Measurements from ENCODE around the gene DPPA3.
"Not testable (repeated sequence)": the region's sequence is repeated elsewhere in the genome, so short reads cannot be mapped to it uniquely, and the experiment has no call there.

DPPA3 gene

DNA sequence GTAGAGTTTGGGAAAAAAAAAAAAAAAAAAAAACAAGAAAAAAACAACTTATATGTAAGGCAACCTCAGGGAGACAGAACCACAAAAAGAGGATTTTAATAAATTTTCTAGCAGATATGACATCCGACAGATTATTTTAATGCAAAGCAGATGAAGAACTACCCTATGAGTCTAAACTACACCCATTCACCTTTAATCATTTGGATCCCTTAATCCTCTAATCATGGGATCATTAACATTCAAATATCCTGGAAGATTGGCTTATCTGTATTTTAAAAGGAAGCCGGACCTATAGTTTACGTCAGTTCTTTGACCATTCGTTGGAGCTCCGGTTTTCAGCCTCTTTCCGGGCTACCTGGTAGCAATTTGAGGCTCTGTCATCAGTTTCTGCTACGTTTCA lies at the start of gene DPPA3:
TSS of gene DPPA3 (plus strand) at position 301 of the 400 bp plus-strand sequence. CDS start 138 bp downstream, outside the sequence.
- DNase-seq (ENCODE audit: low read depth): no peak
- TF ChIP-seq, protein P1, sequence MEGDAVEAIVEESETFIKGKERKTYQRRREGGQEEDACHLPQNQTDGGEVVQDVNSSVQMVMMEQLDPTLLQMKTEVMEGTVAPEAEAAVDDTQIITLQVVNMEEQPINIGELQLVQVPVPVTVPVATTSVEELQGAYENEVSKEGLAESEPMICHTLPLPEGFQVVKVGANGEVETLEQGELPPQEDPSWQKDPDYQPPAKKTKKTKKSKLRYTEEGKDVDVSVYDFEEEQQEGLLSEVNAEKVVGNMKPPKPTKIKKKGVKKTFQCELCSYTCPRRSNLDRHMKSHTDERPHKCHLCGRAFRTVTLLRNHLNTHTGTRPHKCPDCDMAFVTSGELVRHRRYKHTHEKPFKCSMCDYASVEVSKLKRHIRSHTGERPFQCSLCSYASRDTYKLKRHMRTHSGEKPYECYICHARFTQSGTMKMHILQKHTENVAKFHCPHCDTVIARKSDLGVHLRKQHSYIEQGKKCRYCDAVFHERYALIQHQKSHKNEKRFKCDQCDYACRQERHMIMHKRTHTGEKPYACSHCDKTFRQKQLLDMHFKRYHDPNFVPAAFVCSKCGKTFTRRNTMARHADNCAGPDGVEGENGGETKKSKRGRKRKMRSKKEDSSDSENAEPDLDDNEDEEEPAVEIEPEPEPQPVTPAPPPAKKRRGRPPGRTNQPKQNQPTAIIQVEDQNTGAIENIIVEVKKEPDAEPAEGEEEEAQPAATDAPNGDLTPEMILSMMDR (conservative IDR thresholded peaks at IDR 0.05; ENCODE audit: control insufficient read depth, insufficient read depth, low read depth, low read length): no peak
- H3K4me3 ChIP-seq (ENCODE audit: control insufficient read depth, low read depth, low read length): no peak within 1 kb of the TSS

DNA sequence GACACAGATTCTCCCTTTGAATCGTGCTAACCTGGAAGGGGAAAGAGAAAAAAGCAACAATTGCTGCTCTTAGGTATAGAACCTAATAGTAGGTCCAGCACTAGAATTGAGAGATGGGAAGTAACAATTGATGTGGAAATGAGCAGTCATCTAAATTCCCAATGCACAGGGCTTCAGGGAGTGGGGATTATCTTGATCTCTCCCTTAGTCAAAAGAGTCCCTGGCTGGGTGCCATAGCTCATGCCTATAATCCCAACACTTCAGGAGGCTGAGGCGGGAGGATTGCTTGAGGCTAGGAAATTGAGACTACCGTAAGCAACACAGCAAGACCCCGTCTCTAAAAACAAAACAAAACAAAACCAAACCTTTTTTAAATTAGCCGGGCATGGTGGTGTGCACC lies 49.5 kb upstream of the DPPA3 start:
- H3K4me3 ChIP-seq (ENCODE audit: control insufficient read depth, low read depth, low read length): no peak overlapping the region
- DNase-seq (ENCODE audit: low read depth): no peak
- TF ChIP-seq, protein P1 (conservative IDR thresholded peaks at IDR 0.05; ENCODE audit: control insufficient read depth, insufficient read depth, low read depth, low read length): no peak

DNA sequence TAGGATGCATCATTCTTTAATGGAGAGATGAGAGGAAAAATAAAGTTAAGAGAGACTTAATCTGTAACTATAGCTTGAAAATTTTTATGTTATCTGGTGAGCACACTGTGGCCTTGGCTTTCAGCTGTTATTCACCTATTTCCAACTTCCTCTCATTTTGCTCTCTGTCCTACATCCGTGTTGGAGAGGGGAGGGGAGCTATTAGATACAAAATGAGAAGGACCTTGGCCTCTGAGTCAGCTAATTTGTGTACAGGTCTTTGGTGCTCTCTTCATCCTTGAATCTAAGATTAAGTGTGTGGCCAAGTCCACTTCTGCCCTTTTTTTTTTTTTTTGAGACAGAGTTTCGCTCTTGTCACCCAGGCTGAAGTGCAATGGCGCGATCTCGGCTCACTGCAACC lies 44.6 kb upstream of the DPPA3 start:
- no peak for DNase-seq (ENCODE audit: low read depth)
- H3K4me3 ChIP-seq (ENCODE audit: control insufficient read depth, low read depth, low read length): no peak overlapping the region
- TF ChIP-seq, protein P1 (conservative IDR thresholded peaks at IDR 0.05; ENCODE audit: control insufficient read depth, insufficient read depth, low read depth, low read length): no peak

DNA sequence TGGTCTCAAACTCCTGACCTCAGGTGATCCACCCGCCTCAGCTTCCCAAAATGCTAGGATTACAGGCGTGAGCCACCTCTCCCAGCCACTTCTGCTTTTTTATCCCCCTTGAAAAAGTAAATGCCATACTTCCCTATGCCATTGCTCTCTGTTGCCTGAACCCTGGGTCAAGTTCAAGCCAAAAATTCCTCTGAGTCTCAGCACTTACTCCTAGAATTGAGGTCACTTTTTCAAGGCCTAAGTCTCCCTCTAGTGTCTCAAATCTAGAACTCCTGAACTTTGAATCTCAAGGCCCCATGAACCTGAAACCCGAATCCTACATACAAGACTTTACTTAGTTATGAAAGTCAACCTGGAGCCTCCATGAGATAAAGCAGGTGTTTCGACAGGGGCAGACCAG lies 44.1 kb upstream of the DPPA3 start:
- TF ChIP-seq, protein P1 (conservative IDR thresholded peaks at IDR 0.05; ENCODE audit: control insufficient read depth, insufficient read depth, low read depth, low read length): peak; percentile 50
- H3K4me3 ChIP-seq (ENCODE audit: control insufficient read depth, low read depth, low read length): no peak overlapping the region
- peak; percentile 44 for DNase-seq (ENCODE audit: low read depth)

DNA sequence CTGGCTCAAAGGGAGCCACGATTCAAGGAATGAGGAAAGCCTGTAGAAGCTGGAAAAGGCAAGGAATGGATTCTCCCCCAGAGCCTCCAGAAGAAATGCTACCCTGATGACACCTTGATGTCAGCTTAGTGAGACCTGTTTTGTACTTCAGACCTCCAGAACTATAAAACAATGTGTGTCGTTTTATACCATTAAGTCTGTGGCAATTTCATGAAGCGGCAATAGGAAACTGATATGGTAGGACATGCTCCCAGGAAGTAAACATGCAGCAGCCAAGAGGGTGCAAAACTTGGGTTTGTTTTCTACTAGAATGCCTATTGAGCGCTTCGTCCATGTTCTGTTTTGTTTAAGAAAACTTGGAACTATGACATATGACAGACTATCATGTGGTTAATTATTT lies 43.1 kb upstream of the DPPA3 start:
- no peak overlapping the region for H3K4me3 ChIP-seq (ENCODE audit: control insufficient read depth, low read depth, low read length)
- TF ChIP-seq, protein P1 (conservative IDR thresholded peaks at IDR 0.05; ENCODE audit: control insufficient read depth, insufficient read depth, low read depth, low read length): no peak
- no peak for DNase-seq (ENCODE audit: low read depth)

DNA sequence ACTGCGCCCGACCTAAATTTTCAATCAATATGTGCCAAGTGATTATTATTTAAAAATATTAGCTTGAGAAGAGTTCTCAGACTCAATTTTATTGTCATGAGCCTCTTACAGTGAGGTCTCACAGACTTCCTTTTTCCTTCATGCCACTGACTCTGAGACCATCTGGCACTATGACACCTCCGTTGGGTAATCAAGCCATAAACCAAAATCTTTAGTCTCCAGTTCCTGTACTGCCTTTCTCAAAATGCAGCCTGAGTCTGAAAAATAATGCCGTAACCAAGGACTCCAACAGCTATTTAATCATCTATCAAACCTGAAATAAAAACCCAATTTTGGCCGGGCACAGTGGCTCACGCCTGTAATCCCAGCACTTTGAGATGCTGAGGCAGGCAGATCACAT lies 35.8 kb upstream of the DPPA3 start:
- not testable (repeated sequence) for DNase-seq (ENCODE audit: low read depth); H3K4me3 ChIP-seq (ENCODE audit: control insufficient read depth, low read depth, low read length)

DNA sequence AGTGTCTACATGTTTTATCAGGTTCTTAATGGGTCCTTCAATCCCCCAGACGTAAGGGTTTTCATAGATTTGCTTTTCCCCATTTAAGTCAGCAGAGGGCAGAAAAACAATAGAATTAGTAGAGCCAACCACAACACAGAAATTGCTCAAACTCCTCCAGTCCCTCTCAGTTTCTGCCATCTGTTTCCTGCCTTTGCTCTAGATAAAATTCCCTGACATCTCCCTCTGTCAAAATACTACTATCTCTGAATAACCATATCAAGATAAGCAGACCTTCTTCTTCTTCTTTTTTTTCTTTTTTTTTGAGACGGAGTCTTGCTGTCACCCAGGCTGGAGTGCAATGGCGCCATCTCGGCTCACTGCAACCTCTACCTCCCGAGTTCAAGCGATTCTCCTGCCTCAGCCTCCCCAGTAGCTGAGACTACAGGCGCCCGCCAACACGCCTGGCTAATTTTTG lies 33.8 kb upstream of the DPPA3 start:
- not testable (repeated sequence) for H3K4me3 ChIP-seq (ENCODE audit: control insufficient read depth, low read depth, low read length)

More for the DNA sequence above, 33.8 kb upstream of the DPPA3 start:
- TF ChIP-seq, protein P1 (conservative IDR thresholded peaks at IDR 0.05; ENCODE audit: control insufficient read depth, insufficient read depth, low read depth, low read length): peak; percentile 48
- peak; percentile 61 for DNase-seq (ENCODE audit: low read depth)

Data from fibroblast of mammary gland (primary cell).